ENCODE measurements around the gene CPNE5. TPM values are rescaled to one million over a fixed set of nuclear protein-coding genes. Genes with fewer than 3 reads are reported as not detected.

Gene CPNE5
- total RNA-seq, 1 donor = not detected

DNA sequence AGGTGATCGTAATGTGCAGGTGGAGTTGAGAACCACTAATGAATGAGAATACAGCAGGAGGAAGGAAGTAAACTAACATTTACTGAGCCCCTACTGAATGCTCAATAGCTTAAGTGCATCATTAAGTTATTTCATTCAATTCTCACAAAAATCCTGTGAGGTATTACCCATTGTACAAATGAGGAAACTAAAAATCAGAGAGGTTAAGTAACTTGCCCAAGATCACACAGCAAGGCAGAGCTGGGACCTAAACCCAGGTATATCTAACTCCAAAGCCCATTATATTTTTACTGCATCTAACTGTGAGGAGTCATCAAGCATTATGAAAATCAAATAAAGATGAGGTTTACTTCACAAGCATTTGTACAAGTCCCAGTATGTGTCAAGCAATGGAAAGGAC, 35.3 kb downstream of the CPNE5 start:
- Histone ChIP-seq H3K27me3 (ENCODE audit: insufficient read depth, low read length) (peaks cover 16% of the 10 kb centered on the region), H3K27ac (ENCODE audit: low read depth, low read length) (no peak overlapping the region), H3K9me3 (ENCODE audit: low read depth, low read length) (no peaks in the 10 kb centered on the region), H3K4me2 (ENCODE audit: insufficient read depth, low read length) (no peak overlapping the region), H3K79me2 (ENCODE audit: insufficient read depth, low read length) (no peaks in the 10 kb centered on the region), H4K20me1 (ENCODE audit: insufficient read depth, low read length) (no peaks in the 10 kb centered on the region), H3K36me3 (ENCODE audit: insufficient read depth, low read length) (no peaks in the 10 kb centered on the region), H3K4me1 (ENCODE audit: insufficient read depth, low read length) (no peaks in the 10 kb centered on the region), H3K4me3 (ENCODE audit: insufficient read depth, low read length) (no peak overlapping the region), H2AFZ (ENCODE audit: low read length) (no peak overlapping the region)
- no peak for TF ChIP-seq CTCF (IDR thresholded peaks at IDR 0.05; ENCODE audit: extremely low read depth, low read depth, low read length)
- DNase-seq (ENCODE audit: insufficient read length, low spot score, missing footprints) = peak; percentile 62

DNA sequence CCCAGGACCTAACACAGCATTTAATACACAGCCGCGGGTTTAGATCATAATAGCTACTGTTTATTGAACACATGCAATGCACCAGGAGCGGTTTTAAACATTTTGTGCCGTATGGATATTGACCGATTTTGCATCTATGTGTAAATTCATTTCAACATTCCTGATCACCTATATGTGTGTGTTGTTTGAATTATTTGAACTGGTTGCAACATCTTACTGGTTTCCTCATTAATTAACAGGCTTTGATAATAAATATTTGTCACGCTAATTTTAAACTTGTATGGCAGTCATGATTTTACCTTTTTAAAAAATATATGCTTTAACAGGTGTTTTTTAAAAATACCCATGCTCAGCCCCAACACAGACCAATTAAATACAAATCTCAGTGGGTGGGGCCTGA, 35.8 kb downstream of the CPNE5 start:
- Histone ChIP-seq H3K9me3 (ENCODE audit: low read depth, low read length) (no peaks in the 10 kb centered on the region), H3K4me3 (ENCODE audit: insufficient read depth, low read length) (no peak overlapping the region), H2AFZ (ENCODE audit: low read length) (no peak overlapping the region), H4K20me1 (ENCODE audit: insufficient read depth, low read length) (no peaks in the 10 kb centered on the region), H3K4me2 (ENCODE audit: insufficient read depth, low read length) (no peak overlapping the region), H3K79me2 (ENCODE audit: insufficient read depth, low read length) (no peaks in the 10 kb centered on the region), H3K4me1 (ENCODE audit: insufficient read depth, low read length) (no peaks in the 10 kb centered on the region), H3K36me3 (ENCODE audit: insufficient read depth, low read length) (no peaks in the 10 kb centered on the region), H3K27me3 (ENCODE audit: insufficient read depth, low read length) (peaks cover 16% of the 10 kb centered on the region), H3K27ac (ENCODE audit: low read depth, low read length) (no peak overlapping the region)
- DNase-seq (ENCODE audit: insufficient read length, low spot score, missing footprints) = no peak
- no peak for TF ChIP-seq CTCF (IDR thresholded peaks at IDR 0.05; ENCODE audit: extremely low read depth, low read depth, low read length)

DNA sequence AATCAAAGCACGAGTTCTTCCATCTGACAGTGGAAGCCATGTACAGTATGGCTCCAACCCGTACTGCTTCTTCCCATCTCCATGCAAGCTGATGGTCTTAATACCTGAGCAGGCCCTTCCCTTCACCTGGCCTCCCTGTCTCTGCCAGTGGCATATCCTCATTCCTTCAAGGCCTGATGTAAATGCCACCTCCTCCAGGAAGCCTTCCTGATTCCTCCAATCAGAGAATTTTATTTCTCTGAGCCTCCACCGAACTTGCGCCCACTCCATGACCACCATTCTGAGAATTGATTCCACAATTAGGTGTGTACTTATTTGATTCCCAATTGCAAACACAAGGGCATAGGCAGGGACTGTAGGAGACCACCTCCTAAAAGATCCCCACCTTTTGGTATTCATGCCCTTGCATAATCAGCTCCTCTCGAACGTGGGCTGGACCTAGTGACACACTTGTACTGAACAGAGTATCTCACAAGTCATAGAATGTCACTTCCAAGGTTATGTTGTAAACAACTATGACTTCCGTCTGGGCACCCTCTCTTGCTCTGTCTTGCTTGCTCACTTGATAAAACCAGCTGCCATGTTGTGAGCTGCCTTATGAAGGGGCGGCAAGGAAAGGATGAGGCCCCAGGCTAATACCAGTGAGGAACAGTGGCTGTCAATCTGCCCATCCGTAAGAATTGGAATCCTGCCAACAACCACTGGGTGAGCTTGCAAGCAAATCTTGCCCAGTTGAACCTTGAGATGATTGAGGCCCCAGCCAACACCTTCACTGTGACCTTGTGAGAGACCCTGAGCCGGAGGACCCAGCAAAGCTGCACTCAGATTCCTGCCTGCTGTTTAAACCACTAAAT, 38.8 kb downstream of the CPNE5 start:
- Histone ChIP-seq H2AFZ (ENCODE audit: low read length) (no peak overlapping the region), H3K4me1 (ENCODE audit: insufficient read depth, low read length) (no peaks in the 10 kb centered on the region), H3K4me3 (ENCODE audit: insufficient read depth, low read length) (no peak overlapping the region), H3K9me3 (ENCODE audit: low read depth, low read length) (no peaks in the 10 kb centered on the region), H4K20me1 (ENCODE audit: insufficient read depth, low read length) (no peaks in the 10 kb centered on the region), H3K36me3 (ENCODE audit: insufficient read depth, low read length) (no peaks in the 10 kb centered on the region), H3K4me2 (ENCODE audit: insufficient read depth, low read length) (no peak overlapping the region), H3K79me2 (ENCODE audit: insufficient read depth, low read length) (no peaks in the 10 kb centered on the region), H3K27ac (ENCODE audit: low read depth, low read length) (no peak overlapping the region), H3K27me3 (ENCODE audit: insufficient read depth, low read length) (peaks cover 15% of the 10 kb centered on the region)
- no peak for DNase-seq (ENCODE audit: insufficient read length, low spot score, missing footprints)
- TF ChIP-seq CTCF (IDR thresholded peaks at IDR 0.05; ENCODE audit: extremely low read depth, low read depth, low read length) = no peak

DNA sequence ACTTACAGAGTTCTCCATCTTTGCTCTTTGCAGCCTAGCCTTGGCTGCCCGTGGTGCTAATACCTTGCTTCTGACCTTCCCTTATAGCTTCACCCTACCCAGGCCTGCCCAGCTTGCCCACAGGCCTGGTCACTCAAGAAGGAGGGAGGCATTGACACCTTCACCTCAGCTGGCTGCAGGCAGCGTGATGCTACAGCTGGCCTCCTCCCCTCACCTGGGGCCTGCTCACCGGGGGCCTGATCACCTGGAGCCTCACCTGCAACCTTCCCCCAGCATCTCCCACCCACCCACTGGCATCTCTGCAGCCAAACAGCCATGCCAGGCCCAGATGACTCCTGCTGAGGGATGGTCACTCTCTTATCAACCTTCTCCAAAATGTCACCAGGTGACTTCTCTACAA, 40.4 kb downstream of the CPNE5 start:
- Histone ChIP-seq H3K9me3 (ENCODE audit: low read depth, low read length) (no peaks in the 10 kb centered on the region), H3K4me1 (ENCODE audit: insufficient read depth, low read length) (no peaks in the 10 kb centered on the region), H3K4me2 (ENCODE audit: insufficient read depth, low read length) (no peak overlapping the region), H3K36me3 (ENCODE audit: insufficient read depth, low read length) (no peaks in the 10 kb centered on the region), H3K79me2 (ENCODE audit: insufficient read depth, low read length) (no peaks in the 10 kb centered on the region), H4K20me1 (ENCODE audit: insufficient read depth, low read length) (no peaks in the 10 kb centered on the region), H3K27me3 (ENCODE audit: insufficient read depth, low read length) (peaks cover 3% of the 10 kb centered on the region), H3K27ac (ENCODE audit: low read depth, low read length) (no peak overlapping the region), H2AFZ (ENCODE audit: low read length) (no peak overlapping the region), H3K4me3 (ENCODE audit: insufficient read depth, low read length) (no peak overlapping the region)
- DNase-seq (ENCODE audit: insufficient read length, low spot score, missing footprints) = no peak
- no peak for TF ChIP-seq CTCF (IDR thresholded peaks at IDR 0.05; ENCODE audit: extremely low read depth, low read depth, low read length)
